ENCODE measurements around the gene SFXN5.

Gene SFXN5

DNA sequence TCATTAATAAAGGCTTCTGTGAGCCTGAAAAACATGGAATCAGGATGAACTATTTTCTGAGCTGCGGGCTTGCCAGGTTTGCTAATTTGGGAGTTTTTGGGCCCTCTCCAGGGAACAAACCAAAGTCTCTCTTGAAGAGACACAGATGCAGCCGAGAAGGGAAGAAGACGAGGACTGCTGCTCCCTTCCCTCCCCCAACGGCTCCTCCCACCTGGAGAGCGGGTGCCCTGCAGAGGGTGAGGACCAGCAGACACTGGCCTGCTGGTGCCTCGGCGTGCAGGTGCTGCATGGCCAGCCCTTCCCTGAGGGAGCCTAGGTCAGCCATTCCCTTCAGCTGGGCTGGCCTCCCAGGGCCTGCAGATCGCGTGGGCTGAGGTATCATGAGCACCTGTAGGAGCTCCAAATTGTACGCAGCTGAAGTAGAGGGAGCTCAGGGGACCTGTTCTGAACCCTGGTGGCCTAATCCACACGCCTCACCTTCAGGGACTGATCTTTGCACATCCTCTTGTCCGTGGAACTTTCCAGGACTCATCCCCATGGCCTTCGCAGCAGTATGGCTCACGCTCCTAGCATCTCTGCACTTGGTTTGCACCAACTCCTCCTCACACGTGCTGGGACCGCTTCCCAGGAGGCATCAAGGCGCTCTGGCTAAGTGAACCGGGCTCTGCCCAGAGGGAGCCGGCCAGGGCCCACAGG lies 134.7 kb downstream of the SFXN5 start:
- DNase-seq, result no peak

DNA sequence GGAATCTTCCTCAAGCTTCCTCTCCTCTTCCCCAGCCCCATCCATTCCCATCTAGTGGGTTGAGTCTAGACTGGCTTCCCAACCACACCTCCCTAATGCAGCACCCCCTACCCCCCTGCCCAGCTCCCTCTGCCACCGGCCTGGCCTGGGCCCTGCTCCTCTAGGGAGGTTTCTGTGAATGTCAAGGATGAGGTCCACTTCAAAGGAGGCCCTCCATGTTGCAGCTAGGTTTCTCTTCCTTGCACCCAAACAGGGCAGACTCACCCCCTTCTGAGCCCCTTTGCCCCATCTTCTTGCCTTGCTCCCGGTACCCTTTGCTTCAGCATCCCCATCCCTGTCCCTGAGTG lies 135.9 kb downstream of the SFXN5 start:
- DNase-seq, result no peak

DNA sequence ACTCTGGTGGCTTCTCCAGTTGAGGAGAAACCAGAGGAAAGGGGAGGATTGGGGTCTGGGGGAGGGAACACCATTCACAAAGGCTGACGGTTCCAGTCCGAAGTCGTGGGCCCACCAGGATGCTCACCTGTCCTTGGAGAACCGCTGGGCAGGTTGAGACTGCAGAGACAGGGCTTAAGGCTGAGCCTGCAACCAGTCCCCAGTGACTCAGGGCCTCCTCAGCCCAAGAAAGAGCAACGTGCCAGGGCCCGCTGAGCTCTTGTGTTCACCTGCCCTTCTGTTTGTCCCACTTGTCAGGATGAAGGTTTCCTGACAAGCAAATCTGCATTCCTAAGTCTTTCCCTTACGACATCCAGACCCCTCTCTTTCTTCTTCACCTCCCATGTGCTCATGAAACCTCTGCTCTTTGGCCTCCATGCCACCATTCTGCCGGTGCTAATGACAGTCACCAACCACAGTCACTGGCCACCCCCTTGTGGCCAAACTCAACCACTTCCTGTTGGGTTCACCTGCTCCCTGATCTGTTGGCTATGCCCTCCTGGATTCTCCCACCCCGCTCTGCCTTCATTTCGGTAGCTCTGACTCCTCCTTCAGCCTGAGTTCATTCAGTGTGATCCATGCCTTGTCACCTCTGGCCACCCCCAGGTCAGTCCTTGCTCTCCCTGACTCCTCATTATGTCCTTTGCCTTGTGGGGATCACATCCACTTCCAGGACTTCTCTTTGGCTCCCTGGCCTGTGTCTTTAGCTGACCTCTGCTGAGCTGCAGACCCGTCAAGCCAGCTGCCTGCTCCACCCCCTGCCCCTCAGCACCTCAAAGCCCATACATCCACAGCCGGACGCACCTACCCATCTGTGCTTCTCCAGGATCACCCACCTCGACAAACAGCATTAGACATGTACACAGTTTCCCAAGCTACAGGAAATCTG lies 136.6 kb downstream of the SFXN5 start:
- no peak for DNase-seq

DNA sequence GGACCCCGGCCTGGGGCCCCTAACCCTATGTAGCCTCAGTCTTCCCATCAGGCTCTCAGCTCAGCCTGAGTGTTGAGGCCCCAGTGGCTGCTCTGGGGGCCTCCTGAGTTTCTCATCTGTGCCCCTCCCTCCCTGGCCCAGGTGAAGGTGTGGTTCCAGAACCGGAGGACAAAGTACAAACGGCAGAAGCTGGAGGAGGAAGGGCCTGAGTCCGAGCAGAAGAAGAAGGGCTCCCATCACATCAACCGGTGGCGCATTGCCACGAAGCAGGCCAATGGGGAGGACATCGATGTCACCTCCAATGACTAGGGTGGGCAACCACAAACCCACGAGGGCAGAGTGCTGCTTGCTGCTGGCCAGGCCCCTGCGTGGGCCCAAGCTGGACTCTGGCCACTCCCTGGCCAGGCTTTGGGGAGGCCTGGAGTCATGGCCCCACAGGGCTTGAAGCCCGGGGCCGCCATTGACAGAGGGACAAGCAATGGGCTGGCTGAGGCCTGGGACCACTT lies 137.8 kb downstream of the SFXN5 start:
- no peak for DNase-seq

DNA sequence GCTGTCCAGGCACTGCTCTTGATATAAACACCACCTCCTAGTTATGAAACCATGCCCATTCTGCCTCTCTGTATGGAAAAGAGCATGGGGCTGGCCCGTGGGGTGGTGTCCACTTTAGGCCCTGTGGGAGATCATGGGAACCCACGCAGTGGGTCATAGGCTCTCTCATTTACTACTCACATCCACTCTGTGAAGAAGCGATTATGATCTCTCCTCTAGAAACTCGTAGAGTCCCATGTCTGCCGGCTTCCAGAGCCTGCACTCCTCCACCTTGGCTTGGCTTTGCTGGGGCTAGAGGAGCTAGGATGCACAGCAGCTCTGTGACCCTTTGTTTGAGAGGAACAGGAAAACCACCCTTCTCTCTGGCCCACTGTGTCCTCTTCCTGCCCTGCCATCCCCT lies 138.3 kb downstream of the SFXN5 start:
- no peak for DNase-seq

DNA sequence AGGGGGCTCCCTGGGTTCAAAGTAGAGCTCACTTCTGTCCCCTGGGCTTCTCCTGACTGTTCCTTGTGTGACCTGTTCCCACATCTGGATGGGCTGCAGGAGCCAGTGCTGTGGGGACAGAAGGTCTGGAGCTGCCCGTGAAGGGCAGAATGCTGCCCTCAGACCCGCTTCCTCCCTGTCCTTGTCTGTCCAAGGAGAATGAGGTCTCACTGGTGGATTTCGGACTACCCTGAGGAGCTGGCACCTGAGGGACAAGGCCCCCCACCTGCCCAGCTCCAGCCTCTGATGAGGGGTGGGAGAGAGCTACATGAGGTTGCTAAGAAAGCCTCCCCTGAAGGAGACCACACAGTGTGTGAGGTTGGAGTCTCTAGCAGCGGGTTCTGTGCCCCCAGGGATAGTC lies 138.7 kb downstream of the SFXN5 start:
- DNase-seq, result no peak

DNA sequence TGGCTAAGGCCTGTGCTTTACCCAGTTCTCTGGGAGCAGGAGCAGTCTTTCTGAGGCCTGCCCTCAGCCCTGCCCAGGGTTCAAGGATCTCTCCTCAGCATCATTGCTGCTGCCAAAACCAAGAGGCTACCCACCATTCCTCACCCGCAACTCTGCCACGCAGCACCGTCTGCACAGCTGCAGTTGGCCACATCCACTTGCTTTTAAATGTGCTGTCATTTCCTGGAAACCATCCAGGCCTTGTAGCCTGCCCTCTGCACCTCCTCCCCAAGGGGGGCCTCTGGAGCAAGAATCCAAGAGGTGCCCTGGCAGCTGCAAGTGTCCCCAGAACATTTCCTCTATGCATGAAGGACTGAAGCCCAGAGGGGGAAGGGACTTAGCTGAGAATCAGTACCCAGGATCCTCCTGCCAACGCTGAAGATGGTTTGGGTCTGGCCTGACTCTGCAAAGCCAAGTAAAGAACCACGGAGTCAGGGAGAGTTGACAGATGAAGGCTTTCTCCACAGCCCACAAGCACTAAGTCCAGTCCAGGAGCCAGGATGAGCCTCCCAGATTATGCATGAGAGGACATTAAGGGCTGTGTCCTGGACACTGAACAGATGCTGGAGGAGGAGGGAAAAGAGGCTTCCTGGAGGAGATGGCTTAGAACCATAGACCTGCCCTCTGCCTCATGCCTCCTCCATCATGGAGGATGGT lies 139.3 kb downstream of the SFXN5 start:
- no peak for DNase-seq

DNA sequence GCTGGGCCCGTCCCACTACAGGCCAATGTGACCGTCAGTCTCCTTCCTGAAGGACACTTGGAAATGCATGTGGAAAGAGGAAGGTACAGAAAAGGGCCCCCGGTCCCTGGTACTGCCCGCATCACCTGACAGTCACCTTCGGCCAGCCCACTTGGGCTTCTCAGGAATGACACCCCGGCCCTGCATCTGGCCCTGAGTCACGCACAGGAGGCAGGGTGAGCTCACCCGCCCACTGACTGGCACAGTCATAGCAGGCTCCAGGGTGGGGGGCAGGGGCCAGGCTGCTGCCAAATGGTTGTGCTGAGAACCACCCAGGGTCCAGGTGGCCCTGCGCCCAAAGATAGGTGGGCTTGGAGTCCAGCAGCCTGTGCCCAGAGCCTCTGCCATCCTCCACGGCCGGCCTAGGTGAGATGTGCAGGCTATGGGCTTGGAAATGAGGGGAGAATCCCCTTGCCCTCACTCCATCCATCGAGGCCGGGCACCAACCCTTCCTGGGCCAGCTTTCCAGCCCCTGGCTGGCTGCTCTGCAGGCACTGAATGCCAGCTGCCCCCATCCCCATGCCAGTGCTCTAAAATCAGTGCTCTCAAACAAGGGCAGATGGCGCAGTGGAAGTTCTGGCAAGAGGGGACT lies 140.1 kb downstream of the SFXN5 start:
- no peak for DNase-seq

DNA sequence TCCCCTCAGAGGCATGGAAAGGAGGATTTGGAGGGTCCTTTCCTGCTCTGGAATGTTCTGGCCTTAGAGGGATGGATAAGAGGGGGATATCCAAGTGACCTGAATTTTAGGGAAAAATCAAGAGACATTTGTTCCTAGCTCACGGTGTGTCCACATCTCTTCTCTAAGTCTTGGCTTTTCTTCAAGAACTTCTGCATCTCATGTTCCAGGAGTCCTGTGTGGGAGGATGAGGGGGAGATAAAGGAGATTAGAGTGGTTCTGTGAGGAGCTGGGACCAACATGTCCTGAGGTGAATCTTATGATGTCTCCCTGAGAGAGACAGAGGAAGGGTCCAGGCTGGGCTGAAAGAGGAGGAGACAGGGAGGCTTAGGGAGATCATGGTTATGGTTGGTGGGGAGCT lies 142.5 kb downstream of the SFXN5 start:
- no peak for DNase-seq

DNA sequence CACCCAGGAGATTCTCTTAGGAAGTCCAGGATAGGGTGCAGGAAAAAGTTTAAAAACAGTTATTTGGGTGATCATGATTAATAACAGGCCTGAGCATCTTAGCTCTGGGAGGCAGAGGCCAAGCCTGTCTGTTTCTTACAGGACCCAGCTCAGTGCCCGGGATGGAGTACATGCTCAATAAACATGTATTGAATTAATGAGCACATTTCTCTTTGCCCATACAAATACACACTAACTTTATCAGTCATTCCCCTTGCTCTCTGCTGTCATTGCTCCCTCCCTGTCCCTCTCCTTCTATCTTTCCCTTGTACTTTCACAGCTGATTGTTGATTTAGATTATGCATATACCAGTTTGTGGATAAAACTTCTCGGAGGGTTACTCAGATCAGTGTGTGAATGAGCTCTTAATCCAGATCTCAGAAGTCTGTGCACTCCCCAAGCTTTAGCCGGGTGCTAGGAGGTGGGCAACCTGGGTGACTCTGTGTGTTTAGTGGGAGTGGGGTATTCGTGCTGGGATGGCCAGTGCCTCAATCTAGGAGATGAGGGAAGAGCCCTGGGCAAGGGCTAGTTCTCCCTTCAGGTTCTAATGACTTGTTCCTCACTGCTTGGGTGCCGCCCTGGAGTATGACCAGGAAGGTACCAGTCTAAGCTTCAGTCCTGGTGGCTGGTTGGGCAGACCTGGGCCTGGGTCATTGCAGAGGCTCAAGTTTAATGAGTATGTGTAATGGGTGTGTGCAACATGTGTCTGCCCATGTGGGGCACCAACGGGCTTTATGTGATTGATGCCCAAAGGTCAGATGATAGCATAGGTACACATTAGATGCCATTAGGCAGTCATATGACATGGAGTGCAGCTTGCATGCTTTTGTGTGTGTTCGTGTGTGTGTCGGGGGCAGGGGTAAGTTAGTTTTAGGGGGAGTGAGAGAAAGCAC lies 143.6 kb downstream of the SFXN5 start:
- no peak for DNase-seq

DNA sequence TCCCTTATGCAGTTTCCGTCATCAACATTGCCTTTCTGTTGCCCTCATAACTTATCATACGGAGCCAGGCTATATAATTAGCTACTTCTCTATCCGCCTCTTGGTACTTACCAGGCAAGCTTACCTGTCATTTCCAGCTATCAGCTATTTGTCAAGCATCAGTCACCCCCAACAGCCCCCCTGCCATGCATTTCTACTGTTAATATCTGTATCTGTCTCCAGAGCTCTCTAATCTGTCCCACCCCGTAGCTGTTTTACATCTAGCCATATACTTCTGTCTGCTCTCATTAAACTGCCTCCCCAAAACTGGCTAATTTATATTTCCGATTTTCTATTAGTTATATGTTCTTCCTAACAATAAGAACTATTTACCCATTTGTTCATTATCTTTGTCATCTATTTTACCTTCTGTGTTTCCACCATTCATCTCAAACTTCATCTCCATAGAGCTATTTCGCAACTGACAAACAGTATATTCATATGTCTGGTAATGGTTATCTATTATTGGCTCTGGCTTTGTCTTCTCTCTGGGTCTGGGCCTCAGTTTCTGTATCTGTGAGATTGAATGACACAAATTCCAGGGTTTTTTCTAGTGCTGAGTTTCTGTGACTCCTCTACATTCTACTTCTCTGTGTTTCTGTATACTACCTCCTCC lies 144.6 kb downstream of the SFXN5 start:
- DNase-seq, result no peak

DNA sequence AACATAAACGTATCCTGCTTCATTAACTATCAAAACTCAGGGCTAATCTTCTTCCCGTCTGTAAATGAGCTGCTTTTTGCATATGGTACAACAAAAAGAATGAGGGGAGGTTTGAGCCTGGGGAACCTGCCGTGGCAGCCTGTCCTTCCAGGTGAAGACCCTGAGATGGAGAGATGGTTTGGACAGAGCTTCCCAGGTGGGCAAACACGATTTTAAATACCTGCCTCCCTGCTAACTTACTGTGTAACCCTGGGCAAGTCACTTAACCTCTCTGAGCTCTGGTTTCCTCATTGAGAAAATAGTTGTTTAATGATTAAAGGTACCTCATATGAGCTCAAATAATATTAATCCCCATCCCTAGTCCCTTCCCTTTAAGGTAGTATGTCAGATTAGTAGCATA lies 145.1 kb downstream of the SFXN5 start:
- DNase-seq, result no peak

DNA sequence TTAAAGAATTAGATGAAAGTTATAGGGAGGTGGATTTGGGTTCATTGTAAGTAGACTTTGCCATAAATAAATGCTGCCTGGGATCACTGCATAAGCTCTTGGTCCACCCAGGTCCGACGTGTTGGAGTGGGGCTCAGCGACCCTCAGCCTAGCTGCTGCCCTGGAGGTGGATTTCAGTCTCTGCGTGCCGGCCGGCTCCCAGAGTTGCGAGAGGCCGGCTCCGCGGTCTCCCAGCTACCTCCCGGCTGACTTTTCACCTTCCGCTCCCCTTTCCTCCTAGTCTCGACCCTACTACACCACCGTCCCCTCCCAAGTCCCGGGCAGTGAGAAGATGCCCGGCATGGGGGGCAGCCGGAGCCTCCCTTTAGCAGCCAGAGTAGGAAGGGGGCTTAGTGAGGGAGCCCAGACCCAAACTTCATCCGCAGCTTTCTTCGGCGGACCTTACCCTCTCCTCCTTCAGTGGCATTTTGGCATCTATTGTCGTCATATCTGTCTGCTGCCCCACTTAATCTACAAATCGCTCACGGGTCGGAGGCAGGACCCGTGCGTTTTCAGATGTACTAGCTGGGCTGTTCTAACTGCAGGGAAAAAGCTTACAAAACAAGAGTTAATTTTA lies 146.1 kb downstream of the SFXN5 start:
- no peak for DNase-seq

DNA sequence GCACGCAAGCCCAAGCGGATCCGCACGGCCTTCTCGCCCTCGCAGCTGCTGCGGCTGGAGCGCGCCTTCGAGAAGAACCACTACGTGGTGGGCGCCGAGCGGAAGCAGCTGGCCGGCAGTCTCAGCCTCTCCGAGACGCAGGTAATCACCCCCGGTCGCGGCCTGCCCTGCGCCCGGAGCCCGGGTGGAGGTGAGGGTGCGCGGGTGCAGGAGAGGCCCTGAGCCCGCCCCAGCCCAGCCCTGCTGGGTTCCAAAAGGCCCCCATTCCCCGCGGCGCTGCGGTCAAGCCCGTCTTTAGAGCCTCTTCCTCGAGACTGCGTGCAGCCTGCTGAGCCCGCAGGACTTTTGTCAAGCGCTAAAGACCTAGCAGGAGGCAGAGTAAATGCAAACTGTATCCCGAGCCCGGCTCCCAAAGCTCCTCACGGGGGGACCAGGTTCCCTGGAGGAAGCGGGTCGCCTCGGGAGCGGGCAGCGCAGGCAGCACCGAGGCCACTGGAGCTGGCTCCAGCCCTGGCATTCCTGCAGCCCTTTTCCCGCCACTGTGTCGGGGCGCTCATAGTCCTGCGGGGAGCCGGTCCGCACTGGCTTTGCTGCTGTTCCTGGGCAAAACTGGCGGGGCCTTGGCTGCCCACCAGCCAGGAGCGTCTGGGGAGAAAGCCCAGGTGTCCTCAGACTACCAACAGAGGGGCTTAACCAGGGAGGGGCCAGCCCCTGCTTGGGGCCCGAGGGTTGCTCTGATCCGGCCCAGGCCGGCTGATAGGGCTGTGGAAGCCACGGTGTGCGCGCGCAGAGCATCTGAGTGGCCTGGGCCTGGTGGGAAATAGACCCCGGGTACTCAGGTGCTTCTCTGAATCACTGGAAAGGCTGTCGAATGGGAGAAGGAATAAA lies 146.9 kb downstream of the SFXN5 start:
- no peak for DNase-seq

DNA sequence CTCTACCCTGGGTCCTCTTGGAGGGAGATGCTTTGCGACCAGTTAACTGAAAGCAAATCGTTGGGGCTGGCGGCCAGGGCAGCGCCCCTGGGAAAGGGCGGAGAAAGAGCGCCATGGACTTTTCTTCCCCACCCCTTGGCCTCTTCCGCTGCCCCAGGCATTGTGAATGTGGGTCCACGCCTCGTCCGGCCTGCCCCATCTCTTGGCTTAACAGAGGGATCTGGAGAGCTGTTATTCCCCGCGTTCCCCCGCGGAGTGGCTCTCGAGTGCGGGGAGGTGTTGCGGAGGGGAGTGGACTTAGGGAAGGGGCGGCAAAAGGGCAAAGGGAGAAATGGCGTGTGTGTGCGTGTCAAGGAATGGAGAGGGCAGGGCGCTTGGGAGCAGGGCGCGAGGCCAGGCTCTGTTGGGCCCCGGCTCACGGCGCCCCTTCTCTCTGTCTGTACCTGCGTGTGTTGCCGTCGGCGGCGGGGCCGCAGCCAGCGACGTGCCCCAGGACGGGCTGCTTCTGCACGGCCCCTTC lies 147.6 kb downstream of the SFXN5 start:
- DNase-seq, result no peak

DNA sequence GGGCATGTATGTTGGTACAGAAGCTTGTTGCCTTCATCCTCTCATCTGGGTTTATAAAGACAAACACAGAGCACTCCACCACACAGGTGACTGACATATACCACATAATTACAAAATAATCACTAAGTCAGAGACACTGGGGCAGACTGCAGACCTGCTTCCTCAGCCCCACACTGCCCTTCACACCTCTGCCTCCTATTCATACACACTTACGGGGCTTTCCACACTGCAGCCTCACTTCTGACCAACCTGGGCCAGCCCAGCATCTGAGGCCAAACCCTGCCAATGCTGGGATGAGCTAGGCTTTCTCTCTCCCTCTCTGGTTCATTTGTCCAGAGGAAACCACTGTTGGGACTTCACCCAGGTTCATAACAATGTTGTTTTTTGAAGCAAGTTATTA lies 149.7 kb downstream of the SFXN5 start:
- no peak for DNase-seq

DNA sequence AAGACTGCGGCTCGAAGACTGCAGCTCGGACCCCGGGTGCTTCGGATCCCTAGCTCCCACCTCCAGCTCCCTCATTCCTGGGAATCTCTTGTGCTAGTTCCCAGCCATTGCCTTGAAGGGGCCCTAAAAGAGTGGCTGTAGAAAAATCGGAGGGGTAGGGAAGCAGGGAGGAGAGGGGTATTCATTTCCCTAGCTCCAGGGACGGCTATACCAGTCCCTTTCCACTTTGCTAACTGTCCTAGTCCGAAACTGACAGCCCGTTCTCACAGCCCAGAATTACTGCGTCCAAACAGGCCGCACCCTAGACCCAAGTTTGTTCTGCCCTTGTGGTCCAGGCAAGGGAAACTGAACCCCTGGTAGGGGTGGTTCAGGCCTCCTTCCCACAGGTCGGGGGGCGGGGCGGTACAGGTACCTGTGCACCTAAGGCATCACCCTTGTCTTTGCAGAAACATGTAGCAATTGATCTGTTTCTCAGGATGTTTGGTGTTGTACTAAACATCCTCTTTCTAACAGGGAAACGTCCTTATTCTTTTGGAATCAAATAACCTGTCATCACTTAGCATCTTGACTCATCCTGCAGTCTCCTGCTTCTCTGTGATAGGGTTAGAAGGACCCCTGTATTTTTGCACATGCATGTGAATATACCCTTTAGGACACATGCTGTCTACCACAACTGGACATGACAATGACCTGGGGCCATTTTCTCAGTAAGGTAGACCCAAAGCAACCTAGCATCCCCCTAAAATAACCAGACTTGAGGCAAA lies 150.2 kb downstream of the SFXN5 start:
- DNase-seq, result no peak

DNA sequence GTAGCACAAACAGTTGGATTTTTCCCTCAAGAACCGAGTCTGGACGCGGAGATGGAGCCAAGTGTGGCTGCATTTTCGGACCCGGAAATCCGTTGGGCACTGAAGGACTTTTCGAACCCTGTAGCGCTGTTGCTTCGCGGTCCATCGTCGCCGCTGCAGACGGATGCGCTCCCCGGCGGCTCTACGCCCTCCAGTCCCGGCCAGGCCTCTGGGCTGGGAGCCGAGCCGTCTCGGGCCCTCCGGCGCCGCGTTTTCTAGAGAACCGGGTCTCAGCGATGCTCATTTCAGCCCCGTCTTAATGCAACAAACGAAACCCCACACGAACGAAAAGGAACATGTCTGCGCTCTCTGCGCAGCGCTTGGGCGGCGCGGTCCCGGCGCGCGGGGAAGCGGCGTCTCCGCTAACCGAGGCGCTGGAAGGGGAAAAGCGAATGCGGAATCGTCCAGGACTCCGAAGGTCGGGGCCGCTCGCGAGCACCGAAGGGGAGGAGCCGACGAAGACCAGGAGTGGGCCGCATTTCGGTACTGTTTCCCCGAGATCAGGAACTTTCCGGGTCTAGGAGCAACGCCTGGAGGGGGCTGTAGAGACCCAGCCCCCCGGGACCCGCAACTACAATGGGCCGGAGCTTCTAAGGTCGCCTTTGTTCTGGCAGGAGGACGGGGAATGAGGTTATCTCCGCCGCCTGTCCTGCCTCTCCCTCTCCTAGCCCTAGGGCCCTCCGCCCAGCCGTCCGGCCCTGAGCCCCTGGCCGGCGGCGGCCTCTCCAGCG lies 151.0 kb downstream of the SFXN5 start:
- no peak for DNase-seq

All from CD4-positive, alpha-beta T cell treated with Interleukin-17A for 1 hour (primary cell).